GM11168 (cell line): Measurements from ENCODE around the gene CNTFR.

Experiments
- in situ Hi-C: fragments of 300-500 bp; cut with MboI; formaldehyde crosslinking; loops from one replicate; pipeline ENCODE4 v1.12.0; 2022; ENCODE audit warnings: low sequenced_read_pairs; ENCODE audit not compliant: unreplicated experiment

Gene CNTFR

GRCh38 chr9:34574571-34574970, 15.0 kb downstream of the CNTFR start:
- in situ Hi-C loops = no loop called here

- in situ Hi-C loops = no loop called here
Measured at GRCh38 chr9:34573599-34574325, 15.8 kb downstream of the CNTFR start.

GRCh38 chr9:34572628-34573027, 16.9 kb downstream of the CNTFR start:
- in situ Hi-C loops = no loop called here

- in situ Hi-C loops = no loop called here
Measured at GRCh38 chr9:34572092-34572491, 17.4 kb downstream of the CNTFR start.

GRCh38 chr9:34571481-34571810, 18.1 kb downstream of the CNTFR start:
- in situ Hi-C loops = no loop called here

- in situ Hi-C loops = no loop called here
Measured at GRCh38 chr9:34570809-34571480, 18.6 kb downstream of the CNTFR start.

GRCh38 chr9:34570376-34570775, 19.1 kb downstream of the CNTFR start:
- in situ Hi-C loops = no loop called here

GRCh38 chr9:34568774-34569173, 20.8 kb downstream of the CNTFR start:
- in situ Hi-C loops = no loop called here

GRCh38 chr9:34568133-34568532, 21.4 kb downstream of the CNTFR start:
- in situ Hi-C loops = no loop called here

GRCh38 chr9:34566972-34567371, 22.6 kb downstream of the CNTFR start:
- in situ Hi-C loops = no loop called here

- in situ Hi-C loops = no loop called here
Measured at GRCh38 chr9:34566322-34566721, 23.2 kb downstream of the CNTFR start.

- in situ Hi-C loops = no loop called here
Measured at GRCh38 chr9:34565856-34566255, 23.7 kb downstream of the CNTFR start.

GRCh38 chr9:34564617-34565016, 24.9 kb downstream of the CNTFR start:
- in situ Hi-C loops = no loop called here

GRCh38 chr9:34563262-34563661, 26.3 kb downstream of the CNTFR start:
- in situ Hi-C loops = no loop called here

GRCh38 chr9:34562135-34562745, 27.3 kb downstream of the CNTFR start:
- in situ Hi-C loops = no loop called here

GRCh38 chr9:34560599-34561214, 28.8 kb downstream of the CNTFR start:
- in situ Hi-C loops = no loop called here

GRCh38 chr9:34559624-34560455, 29.7 kb downstream of the CNTFR start:
- in situ Hi-C loops = no loop called here

GRCh38 chr9:34558919-34559623, 30.5 kb downstream of the CNTFR start:
- in situ Hi-C loops = no loop called here

- in situ Hi-C loops = no loop called here
Measured at GRCh38 chr9:34558364-34558763, 31.2 kb downstream of the CNTFR start.
